NCI-H2196 treated with DMSO at 0.1 percent for 48 hours (cell line): ENCODE measurements around the gene CERS4.
"Not testable (repeated sequence)": the region's sequence is repeated elsewhere in the genome, so short reads cannot be mapped to it uniquely, and the experiment has no call there.

Experiments
- DNase-seq: peaks from one replicate; lab custom pipeline; 2025; ENCODE audit not compliant: unreplicated experiment; lab: John Stamatoyannopoulos, UW

CERS4 gene

GRCh38 chr19:8241646-8242045 is 32.5 kb downstream of the CERS4 start:
- no peak for DNase-seq

DNA sequence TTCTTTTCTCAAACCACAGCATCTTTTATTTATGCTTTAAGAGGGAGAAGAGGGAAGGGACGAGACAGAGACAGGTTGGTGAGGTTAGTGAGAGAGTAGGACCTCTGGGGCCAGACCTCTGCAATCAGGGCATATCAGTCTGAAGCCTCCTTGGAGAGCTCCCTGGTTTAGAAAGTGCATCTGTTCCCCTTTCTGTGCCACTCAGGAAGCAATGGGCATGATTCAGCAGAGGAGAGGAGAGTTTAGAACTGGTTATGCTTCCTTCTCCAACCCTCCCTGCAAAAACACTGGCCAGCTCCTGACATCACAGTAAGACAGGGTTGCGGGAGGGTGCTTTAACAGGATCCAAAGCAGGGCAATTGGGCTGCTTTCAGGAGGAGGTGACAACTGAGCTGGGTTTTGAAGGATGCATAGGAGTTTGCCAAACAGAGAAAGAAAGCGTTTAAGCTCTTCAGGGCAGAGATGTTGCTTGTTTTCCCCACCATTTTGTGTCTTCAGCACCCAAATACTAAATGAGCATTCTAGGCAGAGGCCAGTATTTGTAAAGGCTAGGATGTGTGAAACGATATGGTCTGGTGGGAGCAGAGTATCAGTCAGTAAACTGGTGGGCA is 33.1 kb downstream of the CERS4 start:
- no peak for DNase-seq

- DNase-seq = no peak
Observed at GRCh38 chr19:8243146-8243545, 34.0 kb downstream of the CERS4 start.

GRCh38 chr19:8244442-8244841 is 35.3 kb downstream of the CERS4 start:
- DNase-seq = no peak

DNA sequence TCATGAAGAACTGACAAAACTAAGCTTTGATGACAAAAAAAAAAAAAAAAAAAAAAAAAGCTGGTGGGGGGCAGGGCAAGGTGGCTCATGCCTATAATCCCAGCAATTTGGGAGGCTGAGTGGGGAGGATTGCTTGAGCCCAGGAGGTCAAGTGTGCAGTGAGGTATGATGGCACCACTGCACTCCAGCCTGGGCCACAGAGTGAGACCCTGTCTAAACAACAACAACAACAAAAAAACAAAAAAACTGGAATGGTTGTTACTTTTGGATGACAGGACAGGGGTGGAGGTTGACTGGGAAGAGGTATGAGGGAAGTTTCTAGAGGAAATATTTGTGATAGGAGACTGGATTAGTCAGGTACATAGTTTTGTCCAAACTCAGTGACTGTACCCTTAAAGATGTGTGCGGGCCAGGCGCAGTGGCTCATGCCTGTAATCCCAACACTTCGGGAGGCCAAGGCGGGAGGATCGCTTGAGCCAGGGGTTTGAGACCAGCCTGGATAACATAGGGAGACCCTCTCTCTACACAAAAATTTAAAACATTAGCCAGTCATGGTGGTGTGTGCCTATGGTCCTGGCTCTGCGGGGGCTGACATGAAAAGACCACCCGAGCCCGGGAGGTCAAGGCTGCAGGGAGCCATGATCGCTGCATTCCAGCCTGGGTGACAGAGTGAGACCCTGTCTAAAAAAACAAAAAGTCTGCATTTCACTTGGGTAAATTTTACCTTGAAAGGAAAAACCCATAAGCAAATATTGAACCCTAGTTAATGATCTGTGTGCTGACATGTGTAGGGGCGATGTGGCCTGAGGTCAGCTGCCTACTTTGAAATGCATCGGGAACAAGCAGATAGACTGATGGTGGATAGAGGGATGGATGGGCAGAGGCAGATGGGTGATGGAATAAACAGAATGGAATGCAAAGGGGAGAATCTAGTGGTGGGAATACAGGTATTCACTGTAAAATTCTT is 37.0 kb downstream of the CERS4 start:
- DNase-seq = no peak

DNA sequence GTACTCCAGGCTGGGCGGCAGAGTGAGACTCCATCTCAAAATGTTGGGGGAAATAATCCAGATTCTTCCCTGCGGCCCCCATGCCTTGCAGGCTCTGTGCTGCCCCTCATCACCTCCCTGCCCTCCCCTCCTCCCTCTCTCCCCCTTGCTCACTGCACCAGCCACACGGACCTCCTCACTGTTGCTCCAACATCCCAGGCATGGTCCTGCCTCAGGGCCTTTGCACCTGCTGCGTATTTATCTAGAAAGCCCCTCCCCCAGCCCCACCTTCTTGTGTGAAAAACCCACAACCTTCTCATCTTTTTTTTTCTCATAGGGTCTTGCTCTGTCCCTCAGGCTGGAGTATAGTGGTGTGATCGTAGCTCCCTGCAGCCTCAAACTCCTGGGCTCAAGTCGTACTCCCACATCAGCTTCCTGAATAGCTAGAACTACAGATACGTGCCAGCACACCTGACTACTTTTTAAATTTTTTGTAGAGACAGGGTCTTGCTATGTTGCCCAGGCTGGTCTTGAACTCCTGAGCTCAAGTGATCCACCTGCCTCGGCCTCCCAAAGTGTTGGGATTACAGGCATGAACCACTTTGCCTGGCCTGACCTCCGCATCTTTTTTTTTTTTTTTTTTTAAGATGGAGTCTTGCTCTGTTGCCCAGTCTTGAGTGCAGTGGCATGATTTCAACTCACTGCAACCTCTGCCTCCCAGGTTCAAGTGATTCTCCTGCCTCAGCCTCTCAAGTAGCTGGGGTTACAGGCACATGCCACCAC is 38.1 kb downstream of the CERS4 start:
- not testable (repeated sequence) for DNase-seq

- DNase-seq = no peak
Observed at GRCh38 chr19:8248348-8249328, 39.5 kb downstream of the CERS4 start.

DNA sequence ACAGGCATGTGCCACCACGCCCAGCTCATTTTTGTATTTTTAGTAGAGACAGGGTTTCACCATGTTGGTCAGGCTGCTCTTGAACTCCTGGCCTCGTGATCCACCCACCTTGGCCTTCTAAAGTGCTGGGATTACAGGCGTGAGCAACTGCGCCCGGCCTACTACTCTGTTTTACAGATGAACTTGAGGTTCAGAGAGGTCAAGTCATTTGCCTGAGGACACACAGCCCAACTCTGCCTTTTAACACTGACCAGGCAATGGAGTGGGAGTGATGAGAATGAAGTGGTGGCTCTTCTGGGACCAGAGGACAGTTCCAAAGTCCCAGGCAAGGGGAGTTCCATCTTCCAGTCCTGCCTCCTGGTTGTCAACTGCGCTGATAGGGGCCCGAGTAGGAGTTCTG is 41.4 kb downstream of the CERS4 start:
- no peak for DNase-seq

DNA sequence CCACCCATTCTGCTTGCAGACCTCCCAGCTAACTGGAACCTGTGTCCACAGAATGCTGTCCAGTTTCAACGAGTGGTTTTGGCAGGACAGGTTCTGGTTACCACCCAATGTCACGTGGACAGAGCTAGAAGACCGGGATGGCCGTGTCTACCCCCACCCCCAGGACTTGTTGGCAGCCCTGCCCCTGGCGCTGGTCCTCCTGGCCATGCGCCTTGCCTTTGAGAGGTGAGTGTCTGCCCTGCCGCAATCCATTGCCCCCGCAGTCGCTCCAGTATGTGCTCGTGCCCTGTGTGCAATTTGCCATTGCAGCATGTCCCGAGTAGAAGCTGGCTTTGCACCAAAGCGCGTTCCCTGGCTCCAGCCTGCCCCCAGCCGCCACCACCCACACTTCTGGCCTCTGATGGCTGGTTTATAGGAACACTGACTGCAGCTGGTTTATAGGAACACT is 41.9 kb downstream of the CERS4 start:
- peak; percentile 98 for DNase-seq

- peak; percentile 50 for DNase-seq
Observed at GRCh38 chr19:8252922-8253589, 43.9 kb downstream of the CERS4 start.

GRCh38 chr19:8253678-8254077 is 44.5 kb downstream of the CERS4 start:
- no peak for DNase-seq

GRCh38 chr19:8254286-8255001 is 45.3 kb downstream of the CERS4 start:
- DNase-seq = no peak

DNA sequence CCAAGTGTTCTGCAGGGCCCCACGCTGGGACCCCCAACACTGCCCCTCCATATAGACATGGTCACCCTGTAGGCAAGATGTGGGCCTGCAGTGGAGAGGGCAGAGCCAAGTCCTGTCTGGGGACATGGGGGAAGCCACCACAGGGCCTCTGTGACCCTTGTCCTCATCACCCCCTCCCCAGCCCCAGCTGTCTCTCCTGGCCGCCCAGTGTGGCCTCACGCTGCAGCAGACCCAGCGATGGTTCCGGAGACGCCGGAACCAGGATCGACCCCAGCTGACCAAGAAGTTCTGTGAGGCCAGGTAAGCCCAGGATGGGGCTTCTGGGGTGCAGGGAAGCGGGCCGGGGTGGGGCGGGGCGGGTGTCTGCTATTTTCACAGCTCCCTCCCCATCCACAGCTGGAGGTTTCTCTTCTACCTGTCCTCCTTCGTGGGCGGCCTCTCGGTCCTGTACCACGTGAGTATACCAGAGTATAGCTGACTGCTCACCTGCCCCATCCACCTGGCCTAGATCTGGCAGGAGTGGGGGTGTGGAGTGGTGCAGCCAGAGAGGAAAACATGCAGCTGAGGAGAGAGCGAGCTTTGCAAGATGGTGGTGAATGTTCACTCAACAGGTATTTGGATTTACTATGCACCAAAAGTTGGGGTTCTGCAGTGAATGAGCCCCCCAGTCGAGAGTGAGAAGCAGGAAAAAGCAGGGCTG is 46.4 kb downstream of the CERS4 start:
- no peak for DNase-seq

- no peak for DNase-seq
Observed at GRCh38 chr19:8256276-8257051, 47.3 kb downstream of the CERS4 start.

- DNase-seq = no peak
Observed at GRCh38 chr19:8257052-8257443, 47.9 kb downstream of the CERS4 start.

DNA sequence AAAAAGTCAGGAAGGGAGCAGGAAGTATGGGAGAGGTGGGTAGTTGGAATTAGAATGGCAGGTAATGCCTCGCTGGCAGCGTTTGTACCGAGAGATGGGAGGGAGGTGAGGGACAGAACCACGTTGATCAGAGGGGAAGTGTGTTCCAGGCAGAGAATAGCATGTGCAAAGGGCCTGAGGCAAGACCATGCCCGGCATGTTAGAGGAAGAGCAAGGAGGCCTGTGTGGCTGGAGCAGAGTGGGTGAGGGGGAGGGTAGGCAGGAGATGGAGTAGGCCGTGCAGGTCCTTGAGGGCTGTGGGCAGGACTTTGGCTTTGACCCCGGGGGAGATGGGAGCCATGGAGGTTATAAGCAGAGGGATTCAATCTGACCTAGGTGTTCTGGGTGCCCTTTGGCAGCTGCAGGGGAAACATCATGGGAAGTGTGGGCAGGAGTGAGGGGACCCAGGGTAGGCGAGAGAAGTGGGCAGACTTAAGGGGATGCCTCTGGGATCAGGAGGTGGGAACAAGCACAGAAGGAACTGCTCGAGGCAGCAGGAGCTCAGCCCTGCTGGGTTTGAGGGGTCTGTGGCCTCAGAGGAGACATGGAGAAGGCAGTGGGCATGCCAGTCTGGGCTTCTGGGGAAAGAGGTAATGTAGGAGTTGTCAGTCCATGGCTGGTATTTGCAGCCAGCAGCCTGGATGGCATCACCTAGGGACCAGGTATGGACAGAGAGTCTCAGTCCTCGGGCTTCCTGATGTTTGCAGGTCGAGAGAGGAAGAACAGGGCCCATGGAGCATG is 50.2 kb downstream of the CERS4 start:
- DNase-seq = no peak

DNA sequence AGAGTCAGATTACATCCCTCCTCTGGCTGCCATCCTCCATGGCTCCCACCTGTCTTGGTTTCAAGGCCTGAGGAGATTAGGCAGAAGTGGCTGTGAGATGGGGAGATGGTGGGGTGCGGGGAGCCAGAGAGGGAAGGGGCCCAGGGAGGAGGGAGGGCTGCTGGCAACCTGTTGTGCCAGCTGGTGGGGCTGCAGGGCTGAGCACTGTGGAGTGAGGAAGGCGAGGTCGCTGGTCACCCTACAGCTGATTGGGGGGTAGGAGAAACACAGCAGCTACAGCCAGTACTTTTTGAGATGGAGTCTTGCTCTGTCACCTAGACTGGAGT is 50.7 kb downstream of the CERS4 start:
- DNase-seq = no peak
